HG02610 (cell line): ENCODE data around the gene TANC1.

ENCODE experiments used
- ATAC-seq: cut with Tn5 transposase; IDR thresholded peaks from one replicate; pipeline ENCODE4 v1.9.1; 2021; ENCODE audit warnings: mild to moderate bottlenecking, moderate library complexity; ENCODE audit not compliant: unreplicated experiment

TANC1 gene

GRCh38 chr2:158968396-158969161 lies at the start of gene TANC1:
Gene TANC1, plus strand, starts transcription at chr2:158968640. Its CDS starts 97,271 bp downstream, at chr2:159065911.
- ATAC-seq, result peak; percentile 96

DNA sequence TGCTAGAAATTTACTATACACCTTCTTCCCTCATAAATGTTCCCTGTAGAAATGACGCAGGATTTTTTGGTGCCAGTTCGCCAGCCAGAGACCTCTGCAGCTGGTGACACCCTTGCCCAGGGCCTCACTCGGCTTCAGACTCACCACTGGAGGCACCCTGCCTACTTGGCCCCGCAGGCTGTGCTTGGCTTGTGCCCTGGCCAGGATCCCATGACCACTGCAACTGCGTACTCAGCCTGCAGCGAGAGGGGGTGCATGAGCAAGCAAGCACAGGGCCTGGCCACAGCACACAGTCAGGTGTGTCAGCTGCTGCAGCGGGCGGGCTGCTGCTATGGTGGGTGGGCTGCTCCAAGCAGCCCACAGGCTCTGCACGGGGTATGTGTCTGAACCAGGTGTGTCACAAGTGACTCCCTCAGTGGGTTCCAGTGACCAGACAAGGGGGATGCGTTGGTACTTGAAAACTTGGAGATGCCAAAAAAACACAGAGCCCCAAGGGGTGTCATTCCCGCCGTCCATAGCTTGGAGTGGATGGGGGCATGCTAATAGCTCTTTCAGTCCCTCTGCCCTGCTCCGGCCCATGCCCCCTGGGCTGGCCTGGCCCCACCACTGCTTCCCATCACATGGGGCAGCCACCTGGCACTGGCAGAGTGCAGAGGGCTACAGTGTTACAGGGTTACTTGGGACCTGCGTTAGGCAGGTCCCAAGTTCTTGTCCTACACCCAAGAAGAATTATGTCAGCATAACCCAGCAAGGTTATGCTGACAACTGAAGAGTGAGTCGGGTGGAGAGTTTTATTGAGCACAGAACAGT lies 46.6 kb upstream of the TANC1 start:
- no peak for ATAC-seq

DNA sequence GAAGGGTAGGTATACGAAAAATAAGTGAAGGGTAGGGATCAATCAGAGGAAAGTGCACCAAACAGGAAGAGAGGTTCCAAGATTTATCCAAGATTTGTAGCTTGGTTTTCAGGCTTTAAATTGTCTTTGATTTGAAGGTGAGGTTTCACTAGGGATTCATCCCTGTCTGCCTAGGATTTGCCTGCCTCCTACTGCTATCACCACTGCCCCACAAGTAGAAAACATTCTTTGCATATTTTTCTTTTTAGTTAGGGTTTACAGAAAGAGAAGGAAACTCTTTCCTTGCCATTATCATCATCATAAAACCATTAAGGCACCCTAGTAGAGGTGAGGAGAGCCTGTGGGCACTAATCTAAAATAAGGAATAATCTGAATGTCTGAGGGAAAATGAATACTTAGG lies 45.8 kb upstream of the TANC1 start:
- ATAC-seq, result no peak

GRCh38 chr2:158923180-158923594 lies 45.3 kb upstream of the TANC1 start:
- no peak for ATAC-seq

DNA sequence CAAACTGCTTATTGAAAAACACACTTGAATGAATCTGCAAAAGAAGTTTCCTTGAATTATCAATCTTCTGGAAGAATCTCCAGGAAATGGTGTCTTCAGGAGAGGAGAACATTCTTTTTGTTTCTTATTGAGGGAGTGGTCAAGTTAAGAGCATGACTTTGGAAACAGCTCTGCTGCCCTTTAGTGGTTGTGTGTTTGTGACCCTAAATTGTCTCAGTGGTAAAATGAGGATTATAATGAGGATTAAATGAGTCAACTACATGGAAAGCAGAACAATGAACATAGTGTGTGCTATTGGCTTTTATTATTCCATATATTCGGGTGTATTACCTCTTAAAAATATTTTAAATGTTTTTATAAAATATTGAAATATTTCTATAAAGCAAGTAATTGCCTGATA lies 44.8 kb upstream of the TANC1 start:
- ATAC-seq, result no peak

GRCh38 chr2:158926478-158926948 lies 41.9 kb upstream of the TANC1 start:
- peak; percentile 45 for ATAC-seq

DNA sequence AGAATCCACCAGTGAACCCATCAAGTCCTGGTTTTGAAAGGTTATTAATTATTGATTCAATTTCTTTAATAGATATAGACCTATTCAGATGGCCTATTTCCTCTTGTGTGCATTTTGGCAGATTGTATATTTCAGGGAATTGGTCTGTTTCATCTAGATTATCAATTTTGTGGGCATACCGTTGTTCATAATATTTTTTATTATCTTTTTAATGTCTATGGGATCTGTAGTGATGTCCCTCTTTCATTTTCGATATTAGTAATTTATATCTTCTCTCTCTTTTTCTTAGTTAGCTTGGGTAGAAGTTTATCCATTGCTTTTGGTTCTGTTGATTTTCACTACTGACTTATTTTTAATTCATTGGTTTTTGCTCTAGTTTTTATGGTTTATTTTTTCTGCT lies 39.9 kb upstream of the TANC1 start:
- no peak for ATAC-seq

DNA sequence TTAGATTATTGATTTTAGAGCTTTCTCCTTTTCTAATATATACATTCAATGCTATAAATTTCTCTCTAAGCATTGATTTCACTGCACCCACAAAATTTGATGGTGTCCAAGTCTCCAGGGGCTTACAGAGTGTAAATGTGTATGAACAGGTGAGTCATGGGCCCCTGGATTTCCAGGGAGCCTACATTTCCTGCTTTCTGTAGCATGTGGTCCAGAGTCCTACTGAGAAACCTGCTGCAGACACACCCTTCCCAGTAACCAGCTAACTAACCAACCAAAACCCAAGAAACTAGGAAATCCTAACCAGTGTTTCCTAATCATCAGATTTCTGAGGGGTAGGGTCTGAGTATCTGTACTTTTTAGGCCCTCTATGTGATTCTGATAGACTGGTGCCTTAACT lies 39.5 kb upstream of the TANC1 start:
- ATAC-seq, result no peak

- ATAC-seq, result no peak
These were observed 36.9 kb upstream of the TANC1 start for GRCh38 chr2:158931572-158931971.

DNA sequence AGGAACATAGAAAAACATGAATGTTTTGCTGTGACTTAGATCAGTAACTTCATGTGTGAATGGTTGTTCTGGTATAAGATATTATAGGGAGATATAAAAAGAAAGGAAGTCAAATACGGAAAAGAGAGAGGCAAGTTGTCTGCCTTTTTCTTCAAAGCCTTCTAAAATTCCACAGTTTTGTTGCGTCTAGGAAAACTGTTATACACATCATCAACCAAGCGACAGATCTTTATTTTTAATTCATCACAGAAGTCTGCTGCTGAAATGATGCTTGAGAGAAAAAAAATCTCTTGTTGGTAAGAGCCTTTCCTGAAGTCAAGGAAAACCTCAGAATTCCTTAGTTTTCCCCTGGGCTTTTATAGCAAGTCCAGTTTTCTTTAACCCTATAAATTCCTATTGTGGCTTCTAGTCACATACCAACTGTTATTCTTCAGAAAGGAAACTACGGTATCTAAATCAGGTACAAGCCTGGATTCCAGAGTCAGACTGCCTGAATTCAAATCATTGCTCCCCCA lies 36.3 kb upstream of the TANC1 start:
- no peak for ATAC-seq

DNA sequence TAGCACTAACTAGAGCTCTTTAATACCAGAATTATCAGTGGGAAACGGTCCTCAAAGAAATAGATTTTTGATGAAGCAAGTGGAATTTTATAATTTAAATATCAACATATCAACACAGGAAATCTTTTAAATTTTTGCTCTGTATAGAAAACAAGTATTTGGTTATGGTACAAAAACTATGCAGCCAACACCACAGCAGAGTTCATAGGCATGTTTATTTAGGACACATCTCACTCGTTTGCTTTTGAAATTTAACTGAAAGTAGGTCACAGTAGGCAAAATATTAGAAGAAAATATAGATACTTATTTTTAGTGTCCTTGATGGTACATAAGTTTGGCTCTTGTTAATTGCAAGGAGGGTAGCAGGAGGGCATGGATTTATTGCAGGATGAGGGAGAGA lies 34.3 kb upstream of the TANC1 start:
- no peak for ATAC-seq

DNA sequence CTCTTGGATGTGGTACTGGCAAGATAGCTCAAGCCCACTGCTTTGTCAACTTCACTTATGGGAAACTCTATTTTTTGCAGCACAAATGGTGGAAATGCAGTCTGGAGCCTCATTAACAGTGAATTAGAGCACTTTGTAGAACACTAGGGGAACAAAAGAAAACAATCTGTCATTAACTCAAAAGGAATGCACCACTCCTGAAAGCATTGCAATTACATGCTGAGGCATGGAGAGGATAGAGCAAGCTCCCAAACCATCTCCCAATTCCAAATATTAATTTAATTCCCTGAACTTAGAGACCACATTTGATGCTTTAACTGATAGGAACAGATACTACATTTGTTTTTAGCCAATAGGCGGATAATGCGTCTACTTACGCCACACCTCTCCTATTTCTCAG lies 32.8 kb upstream of the TANC1 start:
- no peak for ATAC-seq

GRCh38 chr2:158936978-158937377 lies 31.5 kb upstream of the TANC1 start:
- ATAC-seq, result no peak

DNA sequence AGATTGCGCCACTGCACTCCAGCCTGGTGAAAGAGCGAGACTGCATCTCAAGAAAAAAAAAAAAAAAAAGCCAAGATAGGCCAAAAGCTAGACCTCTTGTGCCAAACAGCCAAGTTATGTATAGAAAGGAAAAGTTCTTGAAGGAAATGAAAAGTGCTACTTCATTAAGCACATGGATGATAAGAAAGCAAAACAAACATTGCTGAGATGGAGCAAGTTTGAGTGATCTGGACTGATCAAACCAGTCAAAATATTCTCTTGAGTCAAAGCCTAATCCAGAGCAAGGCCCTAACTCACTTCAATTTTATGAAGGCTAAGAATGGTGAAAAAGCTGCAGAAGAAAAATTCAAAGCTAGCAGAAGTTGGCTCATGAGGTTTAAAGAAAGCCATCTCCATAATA lies 28.1 kb upstream of the TANC1 start:
- ATAC-seq, result no peak

GRCh38 chr2:158943973-158944372 lies 24.5 kb upstream of the TANC1 start:
- no peak for ATAC-seq

GRCh38 chr2:158948964-158949699 lies 19.3 kb upstream of the TANC1 start:
- ATAC-seq, result no peak

GRCh38 chr2:158953454-158953853 lies 15.0 kb upstream of the TANC1 start:
- no peak for ATAC-seq

GRCh38 chr2:158953926-158954763 lies 14.3 kb upstream of the TANC1 start:
- ATAC-seq, result peak; percentile 48

GRCh38 chr2:158955842-158956365 lies 12.5 kb upstream of the TANC1 start:
- ATAC-seq, result no peak

GRCh38 chr2:158958365-158958764 lies 10.1 kb upstream of the TANC1 start:
- ATAC-seq, result no peak
